GM18508 (cell line): Measurements from ENCODE around the gene NPPA.

Experiments
- ATAC-seq: cut with Tn5 transposase; IDR thresholded peaks from one replicate; pipeline ENCODE4 v1.9.1; 2021; ENCODE audit warnings: moderate number of reproducible peaks; ENCODE audit not compliant: insufficient read depth, unreplicated experiment

NPPA gene

GRCh38 chr1:11874624-11875023 lies 27.0 kb upstream of the NPPA start:
- ATAC-seq: no peak

DNA sequence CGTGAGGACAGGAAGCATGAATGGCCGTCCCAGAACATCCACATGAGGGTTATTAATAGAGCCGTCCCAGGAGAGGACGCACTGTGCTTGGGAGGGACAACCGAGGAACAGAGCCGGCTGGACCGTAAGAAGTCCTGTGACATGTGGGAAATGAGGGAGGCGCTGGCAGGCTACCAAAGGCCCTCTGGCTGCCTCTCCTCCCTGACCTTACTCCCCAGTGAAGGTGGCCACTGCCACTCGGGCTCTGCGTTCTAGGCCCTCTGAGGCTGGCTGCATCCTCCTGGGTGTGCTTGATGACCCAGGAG lies 26.6 kb upstream of the NPPA start:
- no peak for ATAC-seq

DNA sequence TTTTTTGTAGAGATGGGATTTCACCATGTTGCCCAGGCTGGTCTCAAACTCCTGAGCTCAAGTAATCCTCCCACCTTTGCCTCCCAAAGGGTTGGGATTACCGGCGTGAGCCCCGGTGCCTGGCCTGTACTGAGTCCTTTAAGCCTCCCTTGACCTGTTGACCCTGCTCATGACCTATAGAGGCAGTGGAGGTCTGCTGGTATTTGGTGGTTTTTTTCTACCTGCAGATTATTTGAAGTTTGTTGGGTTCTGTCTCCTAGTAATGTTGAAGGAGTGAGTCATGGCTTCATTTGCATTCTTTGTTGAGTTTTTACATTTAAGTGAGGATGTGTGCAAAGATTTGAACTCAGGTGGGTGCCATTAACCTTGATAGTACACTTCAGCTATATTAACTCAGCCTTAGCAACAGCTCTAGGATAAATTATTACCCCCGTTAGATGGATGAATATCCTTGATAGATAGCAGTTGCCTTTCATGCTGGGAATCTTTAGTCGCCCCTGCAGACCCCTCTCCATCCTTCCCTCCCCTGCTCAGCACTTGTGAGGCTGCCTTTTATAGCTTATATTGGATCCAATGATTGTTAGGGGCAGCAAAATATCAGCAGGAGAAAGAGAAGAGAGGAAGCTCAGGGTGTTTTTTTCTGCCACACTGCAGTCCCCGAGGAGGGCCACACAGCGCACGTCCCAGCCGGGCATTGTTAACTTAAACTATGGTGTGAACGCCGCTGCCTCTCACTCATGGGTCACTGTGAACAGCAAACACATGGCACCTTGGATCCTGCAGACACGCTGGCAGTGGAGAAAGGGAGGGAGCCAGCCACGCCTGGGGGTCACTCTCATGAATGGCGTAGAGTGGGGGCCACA lies 26.0 kb upstream of the NPPA start:
- ATAC-seq: no peak

GRCh38 chr1:11872545-11872944 lies 25.0 kb upstream of the NPPA start:
- ATAC-seq: no peak

DNA sequence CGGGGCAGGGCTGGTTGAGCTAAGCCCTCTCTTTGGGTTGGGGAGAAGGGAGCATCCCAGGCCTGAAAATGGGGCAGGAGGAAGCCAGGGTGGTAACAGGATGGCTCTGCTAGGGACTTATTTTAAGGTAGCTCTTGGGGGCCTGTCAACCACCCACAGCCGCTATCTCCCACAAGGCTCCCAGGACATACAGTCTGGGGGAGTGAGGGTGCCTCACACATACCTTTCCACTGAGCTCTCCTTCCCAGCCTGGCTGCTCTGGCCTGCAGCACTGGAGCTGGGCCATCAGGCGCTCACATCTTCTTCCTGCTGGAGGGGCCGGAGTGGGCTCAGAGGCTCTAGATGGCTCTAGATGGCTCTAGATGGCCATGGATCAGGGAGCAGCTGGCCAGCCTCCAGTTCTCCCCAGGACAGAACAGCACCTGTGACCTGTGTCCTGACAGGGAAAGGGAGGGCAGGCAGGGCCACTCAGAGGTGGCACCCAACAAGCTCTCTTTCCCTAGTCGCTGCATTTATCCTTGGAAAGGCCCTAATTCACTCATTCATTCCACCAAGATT lies 22.1 kb upstream of the NPPA start:
- no peak for ATAC-seq

DNA sequence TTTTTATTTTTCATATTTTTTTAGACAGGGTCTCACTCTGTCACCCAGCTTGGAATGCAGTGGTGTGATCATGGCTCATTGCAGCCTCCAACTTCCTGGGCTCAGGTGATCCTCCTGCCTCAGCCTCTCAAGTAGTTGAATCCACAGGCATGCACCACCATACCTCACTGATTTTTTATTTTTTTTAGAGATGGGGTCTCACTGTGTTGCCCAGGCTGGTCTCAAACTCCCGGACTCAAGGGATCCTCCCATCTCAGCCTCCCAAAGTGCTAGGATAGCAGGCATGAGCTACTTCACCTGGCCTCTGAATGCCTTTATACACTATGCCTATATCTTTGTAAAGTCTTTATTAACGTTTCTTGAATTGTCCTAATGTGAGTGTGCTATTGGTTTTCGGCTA lies 21.5 kb upstream of the NPPA start:
- ATAC-seq: no peak

DNA sequence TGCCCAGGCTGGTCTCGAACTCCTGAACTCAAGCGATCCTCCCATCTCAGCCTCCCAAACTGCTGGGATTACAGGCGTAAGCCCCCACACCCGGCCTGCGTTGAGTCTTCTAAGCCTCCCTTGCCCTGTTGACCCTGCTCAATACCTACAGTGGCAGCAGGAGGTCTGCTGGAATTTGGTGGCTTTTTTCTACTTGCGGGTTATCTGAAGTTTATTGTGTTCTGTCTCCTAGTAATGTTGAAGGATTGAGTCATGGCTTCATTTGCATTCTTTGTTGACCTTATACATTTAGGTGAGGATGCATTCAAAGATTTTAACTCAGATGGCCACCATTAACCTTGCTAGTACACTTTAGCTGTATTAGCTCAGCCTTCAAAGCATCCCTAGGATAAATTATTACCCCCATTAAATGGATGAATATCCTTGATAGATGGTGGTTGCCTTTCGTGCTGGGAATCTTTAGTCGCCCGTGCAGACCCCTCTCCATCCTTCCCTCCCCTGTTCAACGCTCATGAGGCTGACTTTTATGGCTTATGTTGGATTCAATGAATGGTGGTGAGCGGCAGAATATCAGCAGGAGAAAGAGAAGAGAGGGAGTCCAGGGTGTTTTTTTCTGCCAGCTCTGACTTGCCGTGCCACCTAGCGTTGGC lies 20.9 kb upstream of the NPPA start:
- no peak for ATAC-seq

DNA sequence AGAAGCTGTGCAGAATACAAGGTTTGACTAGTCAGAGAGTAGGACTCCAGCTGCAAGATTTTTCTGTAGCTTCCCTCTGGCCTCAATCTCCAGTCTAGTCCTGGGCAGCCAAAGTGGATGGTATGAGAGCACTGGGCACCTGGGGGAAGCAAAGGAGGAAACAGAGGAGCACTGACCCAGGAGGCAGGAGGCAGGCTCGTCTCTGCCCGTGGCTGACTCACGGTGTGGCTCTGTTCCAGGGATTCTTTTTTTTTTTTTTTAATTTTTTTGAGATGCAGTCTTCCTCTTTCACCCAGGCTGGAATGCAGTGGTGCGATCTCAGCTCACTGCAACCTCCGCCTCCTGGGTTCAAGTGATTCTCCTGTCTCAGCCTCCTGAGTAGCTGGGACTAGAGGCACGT lies 15.3 kb upstream of the NPPA start:
- no peak for ATAC-seq

- no peak for ATAC-seq
These were observed 13.0 kb upstream of the NPPA start for GRCh38 chr1:11860587-11860986.

DNA sequence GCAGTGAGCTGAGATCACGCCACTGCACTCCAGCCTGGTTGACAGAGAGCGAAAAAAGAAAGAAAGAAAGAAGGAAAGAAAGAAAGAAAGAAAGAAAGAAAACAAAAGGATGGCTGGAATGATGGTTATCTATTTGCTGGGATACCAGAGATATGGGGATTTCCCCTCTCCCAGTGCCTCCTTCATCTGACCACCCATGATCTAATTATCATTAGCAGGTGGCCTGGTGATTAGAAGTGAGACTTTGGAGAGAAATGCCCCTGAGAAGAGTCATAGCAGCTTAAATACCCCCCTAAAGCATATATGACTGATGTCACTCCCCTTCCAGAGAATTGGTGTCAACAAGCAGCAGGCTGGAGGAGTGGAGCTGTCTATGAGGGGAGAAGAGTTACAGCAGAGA lies 12.5 kb upstream of the NPPA start:
- no peak for ATAC-seq

DNA sequence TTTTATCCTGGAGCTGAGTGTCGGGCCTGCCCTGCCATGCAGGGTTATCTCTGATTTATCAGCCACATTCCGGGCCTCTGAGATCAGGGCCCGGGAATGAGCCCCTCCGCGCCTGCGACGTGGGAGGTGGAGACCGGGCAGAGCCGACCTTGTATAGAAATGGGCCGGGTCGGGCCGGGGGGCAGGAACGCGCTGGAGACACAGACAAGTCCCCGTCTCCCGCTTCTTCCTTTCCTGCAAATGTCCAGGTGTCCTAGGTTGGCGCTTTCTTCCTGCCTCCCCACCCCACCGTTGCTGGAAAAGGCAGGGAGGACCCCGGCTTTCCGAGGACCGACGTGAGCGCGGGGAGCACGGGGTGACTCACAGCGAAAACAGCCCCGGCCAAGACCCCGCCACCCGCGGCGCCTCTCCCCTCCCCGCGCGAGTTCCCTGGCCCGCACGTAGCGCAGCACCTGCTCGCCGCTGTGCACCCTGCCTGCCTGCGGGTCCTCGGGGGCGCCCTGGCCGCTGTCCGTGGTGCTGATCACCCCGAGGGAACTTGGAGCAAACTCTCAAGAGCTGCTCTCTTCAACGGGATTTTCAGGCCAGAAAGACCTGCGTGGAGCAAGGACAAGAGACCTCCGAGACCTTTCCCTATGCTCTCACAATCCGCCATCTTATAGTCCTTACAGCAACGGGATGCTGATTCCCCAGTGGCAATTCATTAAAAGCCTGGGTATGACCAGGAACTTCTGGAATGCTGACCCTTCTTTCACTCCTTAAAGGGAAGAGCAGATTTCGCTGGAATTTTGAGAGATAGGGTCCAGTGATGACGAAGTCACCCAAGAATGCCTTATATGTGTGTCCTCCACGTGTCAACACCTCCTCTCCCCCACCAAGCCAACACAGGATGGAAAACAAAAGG lies 11.6 kb upstream of the NPPA start:
- ATAC-seq: no peak

DNA sequence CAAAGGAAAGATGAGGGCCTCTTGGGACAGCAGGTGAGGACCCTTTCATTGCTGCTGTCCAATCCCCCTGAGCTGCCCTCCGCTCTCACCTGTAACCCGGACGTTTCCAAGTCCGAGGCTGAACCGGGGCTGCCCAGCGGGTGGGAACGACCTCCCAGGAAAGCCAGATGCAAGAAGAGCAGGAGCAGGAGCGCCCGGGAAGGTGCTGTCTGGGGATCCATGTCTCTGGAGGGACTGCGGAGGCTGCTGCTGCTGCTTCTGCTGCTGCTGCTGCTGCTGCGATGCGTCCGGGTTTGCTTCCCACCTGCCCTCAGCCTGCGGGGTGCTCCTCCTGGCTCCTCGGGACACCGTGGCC lies 11.0 kb upstream of the NPPA start, which contains the start of gene NPPB:
Gene NPPB, minus strand, starts transcription at position 333 of the 355 bp plus-strand sequence. Its CDS starts 112 bp downstream, at position 221.
- no peak for ATAC-seq

DNA sequence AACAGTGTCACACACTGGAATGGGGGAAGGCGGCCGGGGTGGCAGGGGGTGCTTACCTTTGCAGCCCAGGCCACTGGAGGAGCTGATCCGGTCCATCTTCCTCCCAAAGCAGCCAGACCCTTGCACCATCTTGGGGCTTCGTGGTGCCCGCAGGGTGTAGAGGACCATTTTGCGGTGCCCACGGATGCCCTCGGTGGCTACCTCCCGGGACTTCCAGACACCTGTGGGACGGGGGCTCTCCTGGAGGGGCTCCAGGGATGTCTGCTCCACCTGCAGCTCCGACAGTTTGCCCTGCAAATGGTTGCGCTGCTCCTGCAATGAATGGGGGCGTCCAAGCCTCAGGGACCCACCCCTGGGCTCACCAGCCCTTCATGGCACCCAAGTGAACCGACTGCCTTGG lies 10.6 kb upstream of the NPPA start:
- no peak for ATAC-seq

GRCh38 chr1:11857164-11857851 lies 9.7 kb upstream of the NPPA start:
- no peak for ATAC-seq

DNA sequence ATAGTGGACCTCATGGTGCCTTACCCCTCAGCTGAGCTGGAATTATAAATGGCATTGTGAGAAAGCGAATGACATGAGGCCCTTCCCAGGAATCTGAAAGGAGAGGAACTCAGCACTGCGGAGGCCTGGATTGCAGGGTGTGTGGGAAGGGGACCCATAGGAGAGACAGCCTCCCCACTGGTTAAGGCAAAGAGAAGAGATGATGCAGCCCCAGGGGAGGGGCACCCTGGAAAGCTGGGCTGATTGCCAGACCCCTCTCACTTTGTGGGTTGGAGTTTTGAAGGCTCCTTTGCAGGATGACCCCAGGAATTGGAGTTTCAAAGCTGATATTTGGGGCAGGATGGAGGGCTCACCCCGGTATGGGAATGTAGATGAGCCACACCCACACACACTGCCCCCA lies 9.1 kb upstream of the NPPA start:
- ATAC-seq: no peak

GRCh38 chr1:11855430-11855829 lies 7.8 kb upstream of the NPPA start:
- no peak for ATAC-seq

DNA sequence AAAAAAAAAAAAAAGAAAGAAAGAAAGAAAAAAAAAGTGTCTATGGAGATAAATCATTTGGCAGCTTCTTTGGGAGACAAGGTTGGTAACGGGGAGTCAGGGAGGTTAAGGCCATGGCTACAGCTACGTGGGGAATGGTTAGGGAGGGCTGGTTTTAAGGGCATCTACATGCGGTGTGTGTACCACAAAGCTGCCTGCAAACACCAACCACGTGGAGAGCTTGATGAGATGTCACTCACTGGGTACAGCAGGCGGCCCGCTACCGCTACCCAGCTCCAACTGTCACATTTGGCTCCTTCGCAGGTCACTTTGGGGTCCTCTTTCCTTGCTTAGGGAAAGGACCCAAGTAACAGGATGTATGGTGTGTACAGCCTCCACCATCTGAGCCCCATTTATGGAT lies 6.9 kb upstream of the NPPA start:
- no peak for ATAC-seq

GRCh38 chr1:11851180-11851579 lies 3.6 kb upstream of the NPPA start:
- ATAC-seq: no peak

GRCh38 chr1:11850156-11850555 lies 2.6 kb upstream of the NPPA start:
- ATAC-seq: no peak

DNA sequence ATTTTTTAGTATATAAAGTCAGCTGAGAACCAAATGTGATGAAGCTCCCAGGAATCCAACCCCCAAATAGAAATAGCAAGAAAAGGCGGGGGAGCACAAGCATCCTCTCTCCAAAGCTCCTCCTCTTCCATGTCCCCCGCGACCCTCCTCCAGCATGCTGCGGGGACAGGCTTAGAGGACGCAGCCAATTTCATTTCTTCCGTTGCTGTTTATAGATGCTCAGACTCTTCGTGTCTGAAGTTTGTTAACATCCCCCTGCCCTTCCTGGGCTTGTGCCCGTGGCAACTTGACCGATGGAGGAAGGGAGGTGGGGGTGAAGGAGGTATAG lies 754 bp upstream of the NPPA start:
- no peak for ATAC-seq
